ENCODE measurements around the gene PTPRT. TPM values are rescaled to one million over a fixed set of nuclear protein-coding genes. Genes with fewer than 3 reads are reported as not detected.

PTPRT gene
- polyA plus RNA-seq, 3 donors: not detected

GRCh38 chr20:42419814-42420532, 769.7 kb downstream of the PTPRT start:
- Histone ChIP-seq H3K79me2 (ENCODE audit: insufficient read depth, low read length) (no peaks in the 10 kb centered on the region), H3K4me1 (ENCODE audit: control insufficient read depth in 1 of 2, insufficient read depth in 2 of 2, low read length in 2 of 2) (no peaks in the 10 kb centered on the region), H3K4me3 (replicated peaks in 1 of 3; ENCODE audit: low read depth in 2 of 3, low read length in 3 of 3) (no peak overlapping the region), H3K27ac (ENCODE audit: low read depth in 1 of 2, low read length in 2 of 2) (no peak overlapping the region), H3K9ac (ENCODE audit: insufficient read depth, low read length, poor library complexity, severe bottlenecking) (no peak overlapping the region), H4K20me1 (ENCODE audit: insufficient read depth, low read length) (no peaks in the 10 kb centered on the region), H2AFZ (ENCODE audit: insufficient read depth, low read depth, low read length, poor library complexity, severe bottlenecking) (no peak overlapping the region), H3K4me2 (replicated peaks; ENCODE audit: extremely low read depth, low read length, poor library complexity, severe bottlenecking) (no peak overlapping the region), H3K27me3 (ENCODE audit: control insufficient read depth in 2 of 2, insufficient read depth in 2 of 2, low read length in 2 of 2) (no peaks in the 10 kb centered on the region), H3K9me3 (replicated peaks in 1 of 2; ENCODE audit: control insufficient read depth in 1 of 2, insufficient read depth in 1 of 2, low read length in 2 of 2) (peaks cover 0 to 4% of the 10 kb centered on the region in 2 donors), H3K36me3 (replicated peaks in 1 of 2; ENCODE audit: control insufficient read depth in 1 of 2, insufficient read depth in 2 of 2, low read length in 2 of 2) (no peaks in the 10 kb centered on the region)
- peaks cover 0 to 3% (median 0%) of the 10 kb centered on the region in 3 donors for H3K27me3 Mint-ChIP-seq (ENCODE audit: low read depth in 3 of 3)
- peaks cover 0 to 6% (median 3%) of the 10 kb centered on the region in 7 donors for H3K9me3 Mint-ChIP-seq
- no peaks in the 10 kb centered on the region for H3K36me3 Mint-ChIP-seq
- intact Hi-C loops (cut with micrococcal nuclease): no loop called here
- 100% methylated on average over 6 of the region's 15 CpGs for WGBS (ENCODE audit: insufficient coverage)
- H3K27ac Mint-ChIP-seq: no peak overlapping the region
- H3K4me3 Mint-ChIP-seq: no peak overlapping the region
- TF ChIP-seq CTCF (IDR thresholded peaks at IDR 0.05): no peak
- DNase-seq: no peak
- no peaks in the 10 kb centered on the region for H3K4me1 Mint-ChIP-seq

- Histone ChIP-seq H3K9me3 (replicated peaks in 1 of 2; ENCODE audit: control insufficient read depth in 1 of 2, insufficient read depth in 1 of 2, low read length in 2 of 2) (no peaks in the 10 kb centered on the region), H3K4me3 (replicated peaks in 1 of 3; ENCODE audit: low read depth in 2 of 3, low read length in 3 of 3) (no peak overlapping the region), H3K4me2 (replicated peaks; ENCODE audit: extremely low read depth, low read length, poor library complexity, severe bottlenecking) (no peak overlapping the region), H3K4me1 (ENCODE audit: control insufficient read depth in 1 of 2, insufficient read depth in 2 of 2, low read length in 2 of 2) (no peaks in the 10 kb centered on the region), H3K79me2 (ENCODE audit: insufficient read depth, low read length) (no peaks in the 10 kb centered on the region), H3K27ac (ENCODE audit: low read depth in 1 of 2, low read length in 2 of 2) (no peak overlapping the region), H3K27me3 (ENCODE audit: control insufficient read depth in 2 of 2, insufficient read depth in 2 of 2, low read length in 2 of 2) (no peaks in the 10 kb centered on the region), H2AFZ (ENCODE audit: insufficient read depth, low read depth, low read length, poor library complexity, severe bottlenecking) (no peak overlapping the region), H3K9ac (ENCODE audit: insufficient read depth, low read length, poor library complexity, severe bottlenecking) (no peak overlapping the region), H3K36me3 (replicated peaks in 1 of 2; ENCODE audit: control insufficient read depth in 1 of 2, insufficient read depth in 2 of 2, low read length in 2 of 2) (no peaks in the 10 kb centered on the region), H4K20me1 (ENCODE audit: insufficient read depth, low read length) (no peaks in the 10 kb centered on the region)
- Mint-ChIP-seq H3K36me3 (no peaks in the 10 kb centered on the region), H3K4me3 (no peak overlapping the region), H3K9me3 (peaks cover 0 to 5% (median 2%) of the 10 kb centered on the region in 7 donors), H3K4me1 (no peaks in the 10 kb centered on the region), H3K27me3 (ENCODE audit: low read depth in 3 of 3) (peaks cover 0 to 2% (median 2%) of the 10 kb centered on the region in 3 donors), H3K27ac (no peak overlapping the region)
- DNase-seq: no peak
- intact Hi-C loops (cut with micrococcal nuclease): no loop called here
- WGBS (ENCODE audit: insufficient coverage): no CpG with 5 or more reads among the region's 2 CpGs
- TF ChIP-seq CTCF (IDR thresholded peaks at IDR 0.05): no peak
These were observed 782.9 kb downstream of the PTPRT start for GRCh38 chr20:42406826-42407225.

All from CD14-positive monocyte (primary cell).